Endothelial cell of umbilical vein (primary cell): ENCODE data around the gene FBXW4. TPM values are rescaled to one million over a fixed set of nuclear protein-coding genes. Genes with fewer than 3 reads are reported as not detected.

Source experiments
- BruUV-seq: library from RNA; stranded (reverse); fragments of 400-500 nt; replicated peaks from 2 replicates; lab custom pipeline; 2021; lab: Mats Ljungman, UMichigan
- CTCF ChIA-PET: fragments of 300-600, 350-600 bp; sonication (Branson Sonifier 250); formaldehyde crosslinking; loops from one replicate; lab custom pipeline; 2021; ENCODE audit warnings: antibody characterized with exemption, inconsistent platforms; lab: Charles Lee
- POLR2A ChIA-PET: fragments of 300-600, 350-600 bp; sonication (Branson Sonifier 250); formaldehyde crosslinking; loops from one replicate; lab custom pipeline; 2021; ENCODE audit warnings: antibody characterized with exemption, inconsistent platforms; lab: Charles Lee
- DNase-seq: peaks from one replicate; pipeline ENCODE4 v3.0.0-alpha.2; 2011; ENCODE audit warnings: low read depth, low spot score
- FAIRE-seq: peaks from 2 replicates; lab custom pipeline; 2011; peaks lifted over from hg19 to GRCh38; lab: Jason Lieb, UNC
- H2AFZ ChIP-seq: 2 replicates; pipeline ENCODE4 v1.6.0; 2012; ENCODE audit warnings: low read depth, low read length, control low read depth, inconsistent platforms
- H3K27ac ChIP-seq: 2 replicates; pipeline ENCODE4 v1.5.1; 2011; ENCODE audit warnings: low read depth, mild to moderate bottlenecking, control low read depth, low read length, moderate library complexity; ENCODE audit not compliant: insufficient read depth
- H3K27me3 ChIP-seq, 2 experiments: 2 replicates each; pipeline versions ENCODE4 v1.6.0 to v1.6.1; 2011; ENCODE audit warnings: low read length in 2 of 2, mixed read lengths in 1 of 2; ENCODE audit not compliant: control insufficient read depth in 2 of 2, insufficient read depth in 2 of 2
- H3K36me3 ChIP-seq, 2 experiments: 2 replicates in 1 of 2; 3 replicates in 1 of 2; pipeline ENCODE4 v1.5.1; 2011; ENCODE audit warnings: low read length in 2 of 2, mild to moderate bottlenecking in 1 of 2, moderate library complexity in 1 of 2; ENCODE audit not compliant: control insufficient read depth in 2 of 2, insufficient read depth in 2 of 2; ENCODE audit errors: extremely low read depth in 1 of 2
- H3K4me1 ChIP-seq: 3 replicates; pipeline ENCODE4 v1.5.1; 2011; ENCODE audit warnings: mild to moderate bottlenecking, low read length; ENCODE audit not compliant: control insufficient read depth, insufficient read depth; ENCODE audit errors: extremely low read depth
- H3K4me2 ChIP-seq: 2 replicates; pipeline ENCODE4 v1.6.1; 2011; ENCODE audit warnings: low read length, control low read depth, mixed read lengths; ENCODE audit not compliant: insufficient read depth
- H3K4me3 ChIP-seq, 3 experiments: fragments of 200-600 bp in 1 of 3; sonication (generic), shearing (Covaris generic) in 1 of 3; replicated peaks in 1 of 3; 2 replicates each; pipeline ENCODE4 v1.5.1; 2011 to 2016; ENCODE audit warnings: control low read depth in 3 of 3, low read length in 3 of 3, mild to moderate bottlenecking in 2 of 3, inconsistent platforms in 1 of 3, low read depth in 1 of 3, moderate library complexity in 1 of 3; ENCODE audit not compliant: insufficient read depth in 1 of 3
- H3K79me2 ChIP-seq: 2 replicates; pipeline ENCODE4 v1.6.0; 2012; ENCODE audit warnings: low read length, inconsistent platforms; ENCODE audit not compliant: control insufficient read depth, insufficient read depth
- H3K9ac ChIP-seq: replicated peaks from 2 replicates; pipeline ENCODE3; 2011; ENCODE audit warnings: low read length, control low read depth; ENCODE audit not compliant: insufficient read depth; ENCODE audit errors: extremely low read depth
- H3K9me1 ChIP-seq: replicated peaks from 3 replicates; pipeline ENCODE4 v1.6.0; 2011; ENCODE audit warnings: mild to moderate bottlenecking, low read length; ENCODE audit not compliant: control insufficient read depth, insufficient read depth; ENCODE audit errors: extremely low read depth
- H3K9me3 ChIP-seq: replicated peaks from 2 replicates; pipeline ENCODE4 v1.5.1; 2012; ENCODE audit warnings: low read length, inconsistent platforms; ENCODE audit not compliant: control insufficient read depth, insufficient read depth
- H4K20me1 ChIP-seq: replicated peaks from 2 replicates; pipeline ENCODE3; 2011; ENCODE audit warnings: mild to moderate bottlenecking, low read length; ENCODE audit not compliant: control insufficient read depth, insufficient read depth; ENCODE audit errors: extremely low read depth
- CTCF ChIP-seq, 2 donors: IDR thresholded peaks; 1 replicate in 1 of 2; 2 replicates in 1 of 2; pipeline ENCODE4 v1.5.1; 2011; ENCODE audit warnings: low read length in 2 of 2, mild to moderate bottlenecking in 2 of 2, moderate library complexity in 2 of 2, control low read depth in 1 of 2, inconsistent platforms in 1 of 2, low read depth in 1 of 2; ENCODE audit not compliant: insufficient read depth in 1 of 2; ENCODE audit errors: extremely low read depth in 1 of 2
- EZH2 ChIP-seq: IDR thresholded peaks from 2 replicates; pipeline ENCODE4 v1.6.1; 2012; ENCODE audit warnings: borderline replicate concordance, low read depth, mild to moderate bottlenecking, moderate library complexity, low read length, inconsistent platforms; ENCODE audit not compliant: severe bottlenecking
- FOS ChIP-seq: IDR thresholded peaks from 2 replicates; pipeline ENCODE4 v1.6.1; 2011; ENCODE audit warnings: mild to moderate bottlenecking, low read length, moderate library complexity, borderline replicate concordance; ENCODE audit not compliant: insufficient read depth
- GATA2 ChIP-seq: IDR thresholded peaks from 2 replicates; pipeline ENCODE4 v1.7.0; 2011; ENCODE audit warnings: low read depth, mild to moderate bottlenecking, moderate library complexity, mixed read lengths, low read length; ENCODE audit not compliant: insufficient read length, insufficient read depth
- JUN ChIP-seq: IDR thresholded peaks from 2 replicates; pipeline ENCODE4 v1.6.1; 2011; ENCODE audit warnings: borderline replicate concordance, low read depth; ENCODE audit not compliant: insufficient read length, insufficient read depth
- MAX ChIP-seq: IDR thresholded peaks from 2 replicates; pipeline ENCODE4 v1.6.1; 2011; ENCODE audit not compliant: insufficient read depth, insufficient read length
- MYC ChIP-seq: IDR thresholded peaks from one replicate; pipeline ENCODE4 v1.6.1; 2011; ENCODE audit warnings: mild to moderate bottlenecking, low read depth, low read length
- POLR2A ChIP-seq: IDR thresholded peaks from 2 replicates; pipeline ENCODE4 v1.6.1; 2012; ENCODE audit warnings: low read depth, mild to moderate bottlenecking, control low read depth, low read length
- POLR2AphosphoS5 ChIP-seq: IDR thresholded peaks from 2 replicates; pipeline ENCODE4 v1.6.1; 2012; ENCODE audit warnings: low read depth, mild to moderate bottlenecking, control low read depth, low read length, moderate library complexity; ENCODE audit not compliant: insufficient read depth
- dilution Hi-C: fragments of 300-500 bp; cut with MboI; formaldehyde crosslinking; loops from one replicate; pipeline ENCODE4 v1.15.0; 2019; ENCODE audit warnings: low sequenced_read_pairs; ENCODE audit not compliant: extremely low pct_ligation_motif_present
- intact Hi-C: fragments of 100-400 bp; cut with micrococcal nuclease; formaldehyde crosslinking; loops from one replicate; pipeline ENCODE4 v1.10.0; 2022
- polyA plus RNA-seq, 4 experiments: library from polyadenylated mRNA; depleted of rRNA in 3 of 4; stranded (reverse) in 3 of 4; unstranded in 1 of 4; fragments of >200 nt; gene quantifications; 2 replicates each; pipeline versions ENCODE4 v1.2.1 to v1.2.3, GENCODE V29; 2011 to 2012; ENCODE audit warnings: missing spikeins in 1 of 4
- total RNA-seq: library from RNA; stranded (reverse); gene quantifications from 2 replicates; pipeline ENCODE4 v1.2.3, GENCODE V29; 2021

Gene FBXW4
- total and polyA plus RNA-seq, 2 donors (not counting 3 experiments of a cell fraction or from before 2014, with no cell fraction given) = 20.8 to 21.1 TPM

GRCh38 chr10:101585841-101586240, 109.1 kb downstream of the FBXW4 start:
- Histone ChIP-seq H3K4me1 (peaks cover 18% of the 10 kb centered on the region), H3K36me3 (peaks cover 2 to 5% of the 10 kb centered on the region in 2 experiments), H3K9me1 (no peaks in the 10 kb centered on the region), H3K4me2 (no peak overlapping the region), H2AFZ (no peak overlapping the region), H3K27me3 (no peaks in the 10 kb centered on the region), H3K9ac (no peak overlapping the region), H3K4me3 (no peak overlapping the region), H4K20me1 (no peaks in the 10 kb centered on the region), H3K27ac (no peak overlapping the region), H3K9me3 (no peaks in the 10 kb centered on the region), H3K79me2 (peaks cover 8% of the 10 kb centered on the region)
- intact Hi-C loops (no loop called here), dilution Hi-C loops (no loop called here)
- POLR2A ChIA-PET = no interaction called here
- DNase-seq (no peak), FAIRE-seq (no peak)
- no TSS peak for BruUV-seq
- TF ChIP-seq MYC (no peak), MAX (no peak), CTCF (IDR thresholded peaks at IDR 0.05; ENCODE audit: extremely low read depth in 1 of 2, insufficient read depth in 1 of 2, low read depth in 1 of 2, low read length in 2 of 2) (no peak), POLR2A (no peak), FOS (no peak), EZH2 (no peak), POLR2AphosphoS5 (no peak), JUN (no peak), GATA2 (no peak)
- CTCF ChIA-PET = interaction anchor here (0.8 to 1.4 kb wide), 4 partner anchors 10 to 17 kb away, joined by 3 to 6 read pairs (median 3); no protein-coding TSS in a partner anchor
